GM23338 (cell line): ENCODE measurements around the gene DDX27. TPM values are rescaled to one million over a fixed set of nuclear protein-coding genes. Genes with fewer than 3 reads are reported as not detected.
A peak's percentile ranks its signal among the peaks of the same experiment; 100 is the strongest.

Source experiments
- ATAC-seq: fragments of 200-7000 bp; cut with Tn5 transposase; 3 replicates; pipeline ENCODE4 v1.9.1; 2020
- DNase-seq: peaks from one replicate; pipeline ENCODE4 v3.0.0-alpha.2; 2015; ENCODE audit warnings: low spot score
- H2AFZ ChIP-seq: fragments of 200-600 bp; sonication (generic); 2 replicates; pipeline ENCODE4 v1.8.0; 2016; ENCODE audit warnings: antibody characterized with exemption, mild to moderate bottlenecking, moderate library complexity
- H3F3A ChIP-seq: fragments of 200-600 bp; sonication (generic); replicated peaks from 2 replicates; pipeline ENCODE4 v1.8.0; 2017; ENCODE audit warnings: antibody characterized with exemption, mixed run types, low read depth
- H3K27ac ChIP-seq: fragments of 200-600 bp; sonication (generic); 2 replicates; pipeline ENCODE4 v1.6.1; 2016; ENCODE audit warnings: low read depth
- H3K27me3 ChIP-seq: fragments of 200-600 bp; sonication (generic); 2 replicates; pipeline ENCODE4 v1.8.0; 2016; ENCODE audit warnings: mild to moderate bottlenecking, mixed run types, moderate library complexity; ENCODE audit not compliant: insufficient read depth
- H3K36me3 ChIP-seq: fragments of 200-600 bp; sonication (generic); 2 replicates; pipeline ENCODE4 v1.8.0; 2016; ENCODE audit warnings: mild to moderate bottlenecking; ENCODE audit not compliant: insufficient read depth
- H3K4me1 ChIP-seq: fragments of 200-600 bp; sonication (generic); 2 replicates; pipeline ENCODE4 v1.8.0; 2016; ENCODE audit warnings: mild to moderate bottlenecking, moderate library complexity; ENCODE audit not compliant: insufficient read depth
- H3K4me2 ChIP-seq: fragments of 200-600 bp; sonication (generic); 2 replicates; pipeline ENCODE4 v1.7.1; 2017; ENCODE audit warnings: mixed run types
- H3K4me3 ChIP-seq: fragments of 200-600 bp; sonication (generic); 2 replicates; pipeline ENCODE4 v1.6.1; 2016; ENCODE audit warnings: mixed run types
- H3K79me2 ChIP-seq: fragments of 200-600 bp; sonication (generic); replicated peaks from 2 replicates; pipeline ENCODE4 v1.8.0; 2017; ENCODE audit warnings: mild to moderate bottlenecking; ENCODE audit not compliant: insufficient read depth
- H3K9me2 ChIP-seq: fragments of 200-600 bp; sonication (generic); 2 replicates; pipeline ENCODE4 v1.8.0; 2017; ENCODE audit not compliant: insufficient read depth
- H4K20me1 ChIP-seq: fragments of 200-600 bp; sonication (generic); replicated peaks from 2 replicates; pipeline ENCODE4 v1.8.0; 2017; ENCODE audit warnings: mild to moderate bottlenecking; ENCODE audit not compliant: insufficient read depth
- H3K27ac Mint-ChIP-seq: 2 replicates; pipeline ENCODE4 v1.8.0; 2020; ENCODE audit warnings: inconsistent platforms, mild to moderate bottlenecking, moderate library complexity, mixed read lengths
- H3K27me3 Mint-ChIP-seq: 3 replicates; pipeline ENCODE4 v1.8.0; 2022; ENCODE audit warnings: low read depth, mild to moderate bottlenecking, moderate library complexity, mixed read lengths, inconsistent platforms; ENCODE audit not compliant: insufficient read depth, poor library complexity
- H3K36me3 Mint-ChIP-seq: 3 replicates; pipeline ENCODE4 v1.8.0; 2021; ENCODE audit warnings: low read depth, mild to moderate bottlenecking, inconsistent platforms, moderate library complexity, mixed read lengths
- H3K4me1 Mint-ChIP-seq: 3 replicates; pipeline ENCODE4 v1.8.0; 2020; ENCODE audit warnings: mild to moderate bottlenecking, inconsistent platforms, mixed read lengths
- H3K4me3 Mint-ChIP-seq: 3 replicates; pipeline ENCODE4 v1.8.0; 2021; ENCODE audit warnings: moderate library complexity, mild to moderate bottlenecking, inconsistent platforms, mixed read lengths
- H3K9me3 Mint-ChIP-seq: 3 replicates; pipeline ENCODE4 v1.8.0; 2020; ENCODE audit warnings: moderate library complexity, mild to moderate bottlenecking, inconsistent platforms, mixed read lengths
- CREB1 ChIP-seq: fragments of 250-450 bp; sonication (Bioruptor Pico); IDR thresholded peaks from 2 replicates; pipeline ENCODE4 v1.5.0; 2020; ENCODE audit warnings: low read depth, mild to moderate bottlenecking, moderate library complexity
- ETS1 ChIP-seq: IDR thresholded peaks from 2 replicates; pipeline ENCODE4 v1.6.1; 2016; ENCODE audit warnings: antibody characterized with exemption
- EZH2phosphoT487 ChIP-seq: fragments of 200-600 bp; sonication (generic); IDR thresholded peaks from one replicate; pipeline ENCODE4 v1.8.1; 2018; ENCODE audit warnings: antibody characterized with exemption; ENCODE audit not compliant: unreplicated experiment
- JUNB ChIP-seq: IDR thresholded peaks from one replicate; pipeline ENCODE4 v1.6.1; 2016; ENCODE audit warnings: antibody characterized with exemption; ENCODE audit not compliant: unreplicated experiment
- NANOG ChIP-seq: IDR thresholded peaks from 2 replicates; pipeline ENCODE4 v1.6.1; 2016; ENCODE audit warnings: antibody characterized with exemption, borderline replicate concordance
- REST ChIP-seq: IDR thresholded peaks from one replicate; pipeline ENCODE4 v1.6.1; 2018; ENCODE audit warnings: antibody characterized with exemption; ENCODE audit not compliant: unreplicated experiment
- STAT1 ChIP-seq: IDR thresholded peaks from one replicate; pipeline ENCODE4 v1.6.1; 2016; ENCODE audit warnings: antibody characterized with exemption; ENCODE audit not compliant: unreplicated experiment
- ZNF462 ChIP-seq: fragments of 250-450 bp; sonication (Bioruptor Pico); IDR thresholded peaks from 2 replicates; pipeline ENCODE4 v1.5.0; 2020; ENCODE audit warnings: mild to moderate bottlenecking, moderate library complexity
- polyA plus RNA-seq: library from polyadenylated mRNA; unstranded; fragments of >200 nt; fragmentation: Nextera tagmentation; extraction: Ambion mirVana; gene quantifications from 2 replicates; pipeline ENCODE4 v1.2.1, GENCODE V29; 2016
- total RNA-seq: library from RNA; depleted of rRNA; stranded (reverse); fragments of >200 nt; shearing (Covaris generic); gene quantifications from 2 replicates; pipeline ENCODE4 v1.2.3, GENCODE V29; 2014

DDX27 gene
- total and polyA plus RNA-seq, 2 experiments from 2014 or later, result 53.3 to 81.3 TPM

GRCh38 chr20:49273696-49274277 lies 54.6 kb downstream of the DDX27 start:
- Histone ChIP-seq H3K79me2 (peaks cover 64% of the 10 kb centered on the region), H3K4me2 (no peak overlapping the region), H3F3A (peaks cover 9% of the 10 kb centered on the region), H3K36me3 (peaks cover 49% of the 10 kb centered on the region), H3K27me3 (no peaks in the 10 kb centered on the region), H3K9me2 (0 out of 2 replicates have a peak, but pooled peaks cover 4% of the 10 kb centered on the region), H3K4me1 (peaks cover 5% of the 10 kb centered on the region; the same call in 1 of the 2 replicates), H3K4me3 (no peak overlapping the region), H3K27ac (0 out of 2 replicates have a peak overlapping the region, but pooled peaks have one; percentile 14), H2AFZ (no peak overlapping the region), H4K20me1 (peaks cover 16% of the 10 kb centered on the region)
- Mint-ChIP-seq H3K4me3 (no peak overlapping the region), H3K27ac (no peak overlapping the region), H3K4me1 (peaks cover 10% of the 10 kb centered on the region), H3K36me3 (peaks cover 70% of the 10 kb centered on the region), H3K9me3 (peaks cover 13% of the 10 kb centered on the region), H3K27me3 (peaks cover 9% of the 10 kb centered on the region)
- ATAC-seq (no peak), DNase-seq (no peak)
- no peak for TF ChIP-seq CREB1
- no peak for TF ChIP-seq ZNF462 (CRISPR knock-in tag)
- no peak for TF ChIP-seq EZH2phosphoT487
- TF ChIP-seq REST, result no peak
- TF ChIP-seq JUNB, result no peak
- TF ChIP-seq ETS1, result no peak
- no peak for TF ChIP-seq NANOG
- no peak for TF ChIP-seq STAT1
